ENCODE measurements around the gene CPM. TPM values are rescaled to one million over a fixed set of nuclear protein-coding genes. Genes with fewer than 3 reads are reported as not detected.

CPM gene
- polyA plus RNA-seq, 2 of the 4 experiments (the other 2 are of a cell fraction) = 3.7 to 6.8 TPM

GRCh38 chr12:68837215-68837614, 95.8 kb downstream of the CPM start:
- Histone ChIP-seq H3K4me1 (peaks cover 14% of the 10 kb centered on the region; the same call in 1 of the 3 replicates), H3K4me3 (no peak overlapping the region), H3K4me2 (no peak overlapping the region), H3K9me3 (no peaks in the 10 kb centered on the region), H3K27ac (no peak overlapping the region)
- ChIA-PET CTCF (no interaction called here), POLR2A (interaction anchor here (0.9 to 1.1 kb wide), 2 partner anchors 8 to 18 kb away, joined by 3 to 4 read pairs; no protein-coding TSS in a partner anchor)
- DNase-seq (ENCODE audit: low read depth in 1 of 2, low spot score in 1 of 2) (no peak), ATAC-seq (no peak), FAIRE-seq (no peak)
- TF ChIP-seq JUNB (IDR thresholded peaks at IDR 0.05) (no peak), ZC3H11A (IDR thresholded peaks at IDR 0.05) (no peak), ATOH8 (CRISPR knock-in tag; IDR thresholded peaks at IDR 0.05; ENCODE audit: low read depth) (no peak), FOSL2 (IDR thresholded peaks at IDR 0.05) (no peak), FOSL2 (CRISPR knock-in tag; IDR thresholded peaks at IDR 0.05) (no peak), HDAC2 (IDR thresholded peaks at IDR 0.05) (no peak), ZFP36 (IDR thresholded peaks at IDR 0.05; ENCODE audit: borderline replicate concordance, partially characterized antibody) (no peak)
- 91% methylated on average over 1 of the region's 1 CpG for WGBS (ENCODE audit: missing lambda C conversion rate)

GRCh38 chr12:68835333-68835908, 97.5 kb downstream of the CPM start:
- FAIRE-seq (no peak), ATAC-seq (no peak; a peak in 2 of 6 replicates), DNase-seq (ENCODE audit: low read depth in 1 of 2, low spot score in 1 of 2) (no peak)
- no peak overlapping the region for H3K4me3 ChIP-seq
- H3K4me1 ChIP-seq = peaks cover 14% of the 10 kb centered on the region; the same call in 1 of the 3 replicates
- no peaks in the 10 kb centered on the region for H3K9me3 ChIP-seq
- H3K4me2 ChIP-seq = no peak overlapping the region
- 84% methylated on average over 10 of the region's 10 CpGs for WGBS (ENCODE audit: missing lambda C conversion rate)
- ChIA-PET CTCF (interaction anchor here (1.5 kb wide), 1 partner anchor 28 kb away, joined by 5 read pairs; no protein-coding TSS in a partner anchor), POLR2A (no interaction called here)
- no peak for TF ChIP-seq MAX (IDR thresholded peaks at IDR 0.05)
- TF ChIP-seq KDM5A (IDR thresholded peaks at IDR 0.05) = no peak
- TF ChIP-seq FOSB (CRISPR knock-in tag; IDR thresholded peaks at IDR 0.05) = 0 out of 2 replicates have a peak, but pooled peaks have one; percentile 32
- TF ChIP-seq RAD21 (conservative IDR thresholded peaks at IDR 0.05 in 1 of 2, IDR thresholded peaks at IDR 0.05 in 1 of 2) = no peak
- no peak for TF ChIP-seq EHMT2 (IDR thresholded peaks at IDR 0.05; ENCODE audit: low read depth)
- H3K27ac ChIP-seq = no peak overlapping the region

GRCh38 chr12:68833508-68833907, 99.5 kb downstream of the CPM start:
- 94% methylated on average over 4 of the region's 4 CpGs for WGBS (ENCODE audit: missing lambda C conversion rate)
- CTCF ChIA-PET = no interaction called here

GRCh38 chr12:68832504-68832867, 100.5 kb downstream of the CPM start:
- H3K9me3 ChIP-seq = no peaks in the 10 kb centered on the region
- FAIRE-seq = no peak
- CTCF ChIA-PET = interaction anchor here (1.3 to 3.7 kb wide), 2 partner anchors 12 to 25 kb away, joined by 4 to 28 read pairs; partner anchors contain the start of gene MDM2
- POLR2A ChIA-PET = no interaction called here
- 96% methylated on average over 4 of the region's 4 CpGs for WGBS (ENCODE audit: missing lambda C conversion rate)
- no peak for ATAC-seq
- H3K4me1 ChIP-seq = peaks cover 16% of the 10 kb centered on the region; the same call in 2 of the 3 replicates
- DNase-seq (ENCODE audit: low read depth in 1 of 2, low spot score in 1 of 2) = no peak
- H3K4me3 ChIP-seq = no peak overlapping the region
- no peak overlapping the region for H3K27ac ChIP-seq
- no peak for TF ChIP-seq RCOR1 (IDR thresholded peaks at IDR 0.05; ENCODE audit: low read depth, low read length)
- TF ChIP-seq HOXA7 (CRISPR knock-in tag; IDR thresholded peaks at IDR 0.05) = no peak
- no peak for TF ChIP-seq JUNB (IDR thresholded peaks at IDR 0.05)
- TF ChIP-seq EHMT2 (IDR thresholded peaks at IDR 0.05; ENCODE audit: low read depth) = no peak
- no peak for TF ChIP-seq CBX2 (IDR thresholded peaks at IDR 0.05; ENCODE audit: borderline replicate concordance, low read depth)
- no peak for TF ChIP-seq KDM1A (IDR thresholded peaks at IDR 0.05; ENCODE audit: low read depth)
- no peak for TF ChIP-seq POLR2AphosphoS2 (conservative IDR thresholded peaks at IDR 0.05; ENCODE audit: low read length)
- H3K4me2 ChIP-seq = no peak overlapping the region

More at GRCh38 chr12:68833508-68833907, 99.5 kb downstream of the CPM start:
- FAIRE-seq = no peak
- DNase-seq (ENCODE audit: low read depth in 1 of 2, low spot score in 1 of 2) = no peak
- Histone ChIP-seq H3K4me2 (no peak overlapping the region), H3K27ac (no peak overlapping the region), H3K4me3 (no peak overlapping the region), H3K4me1 (peaks cover 14% of the 10 kb centered on the region; the same call in 1 of the 3 replicates), H3K9me3 (no peaks in the 10 kb centered on the region)
- no peak for ATAC-seq
- POLR2A ChIA-PET = no interaction called here
- no peak for TF ChIP-seq NR3C1 (IDR thresholded peaks at IDR 0.05)
- no peak for TF ChIP-seq GATA3 (IDR thresholded peaks at IDR 0.05; ENCODE audit: borderline replicate concordance)
- no peak for TF ChIP-seq SMC3 (IDR thresholded peaks at IDR 0.05)
- no peak for TF ChIP-seq CBX2 (IDR thresholded peaks at IDR 0.05; ENCODE audit: borderline replicate concordance, low read depth)
- no peak for TF ChIP-seq ATOH8 (CRISPR knock-in tag; IDR thresholded peaks at IDR 0.05; ENCODE audit: low read depth)
- no peak for TF ChIP-seq HES2 (IDR thresholded peaks at IDR 0.05)
- TF ChIP-seq CHD4 (IDR thresholded peaks at IDR 0.05; ENCODE audit: borderline replicate concordance) = no peak
- TF ChIP-seq PHF8 (IDR thresholded peaks at IDR 0.05; ENCODE audit: borderline replicate concordance, low read depth) = no peak

All from A549 (cell line).